HFFc6 (cell line): ENCODE data around the gene USP21. TPM values are rescaled to one million over a fixed set of nuclear protein-coding genes. Genes with fewer than 3 reads are reported as not detected.
A peak's percentile ranks its signal among the peaks of the same experiment; 100 is the strongest.

Experiments
- DNase-seq: peaks from one replicate; pipeline ENCODE4 v3.0.0-alpha.2; 2018
- H3K27ac Mint-ChIP-seq: 2 replicates; pipeline ENCODE4 v1.8.0; 2020; ENCODE audit warnings: mild to moderate bottlenecking, mixed read lengths
- H3K27me3 Mint-ChIP-seq: 2 replicates; pipeline ENCODE4 v1.8.0; 2021; ENCODE audit warnings: mild to moderate bottlenecking, moderate library complexity, mixed read lengths; ENCODE audit not compliant: insufficient read depth
- H3K36me3 Mint-ChIP-seq: 2 replicates; pipeline ENCODE4 v1.8.0; 2021; ENCODE audit warnings: low read depth, mixed read lengths
- H3K4me1 Mint-ChIP-seq: 2 replicates; pipeline ENCODE4 v1.8.0; 2020; ENCODE audit warnings: low read depth, mixed read lengths
- H3K4me3 Mint-ChIP-seq: 2 replicates; pipeline ENCODE4 v1.8.0; 2020; ENCODE audit warnings: mild to moderate bottlenecking, moderate library complexity, mixed read lengths
- H3K9me3 Mint-ChIP-seq: 2 replicates; pipeline ENCODE4 v1.8.0; 2020; ENCODE audit warnings: mild to moderate bottlenecking, mixed read lengths
- total RNA-seq, 6 experiments: library from RNA; stranded (reverse); fragmentation: NEBNext Ultra II Directional; extraction: Animal tissue kit (Norgen Biotek cat#: 25700); gene quantifications; 2 replicates in 1 of 6; 3 replicates in 5 of 6; pipeline ENCODE4 v1.2.3, GENCODE V29; 2021
- TF ChIP-seq, protein P1 (sequence below): fragments of 200-600 bp; sonication (generic); IDR thresholded peaks from 2 replicates; pipeline ENCODE4 v1.5.0; 2021; ENCODE audit warnings: antibody characterized with exemption, mild to moderate bottlenecking

The USP21 gene
- total RNA-seq, 6 experiments from 2014 or later, result 16.6 to 18.9 (median 17.2) TPM

DNA sequence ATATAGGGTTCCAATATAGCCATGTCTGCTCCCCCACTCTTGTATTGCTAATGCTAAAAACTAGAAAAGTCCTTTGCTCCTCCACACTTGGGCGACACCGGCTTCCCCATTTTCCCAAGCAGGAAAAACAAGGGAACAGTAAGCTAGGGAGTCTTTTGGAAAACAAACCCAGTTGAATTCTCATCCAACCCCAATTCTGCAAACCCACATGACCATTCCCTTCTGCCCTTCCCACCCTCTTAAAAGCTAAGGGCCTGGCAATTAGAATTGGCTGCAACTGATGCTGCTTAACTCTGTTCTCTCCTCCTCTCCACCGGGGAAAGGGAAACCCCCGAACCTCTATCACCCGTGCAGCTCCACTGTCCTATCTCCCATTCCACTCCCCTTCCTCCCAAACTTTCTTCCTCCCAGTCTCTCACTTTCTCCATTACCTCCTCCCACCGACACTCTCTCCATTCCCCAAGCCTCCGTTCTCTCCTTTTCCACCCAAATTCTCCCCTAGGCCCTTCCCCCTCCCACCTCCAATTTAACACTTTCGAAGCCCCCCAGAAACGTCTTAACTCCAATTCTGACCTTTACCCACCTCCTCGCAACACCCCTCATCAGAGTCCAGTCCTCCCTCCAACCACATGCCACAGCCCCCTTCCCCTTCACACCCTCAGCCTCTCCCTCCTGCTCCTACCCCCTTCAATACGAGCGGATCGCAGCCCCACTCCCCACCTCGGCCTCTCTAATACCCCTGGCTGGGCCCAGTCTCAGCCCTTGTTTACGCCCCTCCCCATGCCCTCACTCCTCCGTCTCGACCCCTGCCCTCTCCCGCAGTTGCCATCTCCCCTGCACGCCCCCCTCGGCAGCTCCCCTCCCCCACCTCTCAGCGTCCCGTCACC lies 27.5 kb upstream of the USP21 start:
- peak; percentile 33 for DNase-seq
- TF ChIP-seq, protein P1, sequence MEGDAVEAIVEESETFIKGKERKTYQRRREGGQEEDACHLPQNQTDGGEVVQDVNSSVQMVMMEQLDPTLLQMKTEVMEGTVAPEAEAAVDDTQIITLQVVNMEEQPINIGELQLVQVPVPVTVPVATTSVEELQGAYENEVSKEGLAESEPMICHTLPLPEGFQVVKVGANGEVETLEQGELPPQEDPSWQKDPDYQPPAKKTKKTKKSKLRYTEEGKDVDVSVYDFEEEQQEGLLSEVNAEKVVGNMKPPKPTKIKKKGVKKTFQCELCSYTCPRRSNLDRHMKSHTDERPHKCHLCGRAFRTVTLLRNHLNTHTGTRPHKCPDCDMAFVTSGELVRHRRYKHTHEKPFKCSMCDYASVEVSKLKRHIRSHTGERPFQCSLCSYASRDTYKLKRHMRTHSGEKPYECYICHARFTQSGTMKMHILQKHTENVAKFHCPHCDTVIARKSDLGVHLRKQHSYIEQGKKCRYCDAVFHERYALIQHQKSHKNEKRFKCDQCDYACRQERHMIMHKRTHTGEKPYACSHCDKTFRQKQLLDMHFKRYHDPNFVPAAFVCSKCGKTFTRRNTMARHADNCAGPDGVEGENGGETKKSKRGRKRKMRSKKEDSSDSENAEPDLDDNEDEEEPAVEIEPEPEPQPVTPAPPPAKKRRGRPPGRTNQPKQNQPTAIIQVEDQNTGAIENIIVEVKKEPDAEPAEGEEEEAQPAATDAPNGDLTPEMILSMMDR, result no peak
- Mint-ChIP-seq H3K4me1 (peaks cover 31% of the 10 kb centered on the region), H3K4me3 (no peak overlapping the region), H3K9me3 (no peaks in the 10 kb centered on the region), H3K27ac (no peak overlapping the region), H3K36me3 (peaks cover 32% of the 10 kb centered on the region), H3K27me3 (0 out of 2 replicates have a peak, but pooled peaks cover 1% of the 10 kb centered on the region)

- Mint-ChIP-seq H3K36me3 (peaks cover 23% of the 10 kb centered on the region; the same call in 1 of the 2 replicates), H3K4me1 (peaks cover 24% of the 10 kb centered on the region), H3K27ac (no peak within 1 kb of the TSS), H3K4me3 (no peak within 1 kb of the TSS), H3K9me3 (no peaks in the 10 kb centered on the region), H3K27me3 (0 out of 2 replicates have a peak, but pooled peaks cover 1% of the 10 kb centered on the region)
- TF ChIP-seq, protein P1, result peak; percentile 37; the same call in 1 of the 2 replicates
- DNase-seq, result peak; percentile 97
Observed at GRCh38 chr1:161132410-161133219, 26.7 kb upstream of the USP21 start, which contains the start of gene DEDD. Gene DEDD, minus strand, starts transcription at chr1:161132667. Its CDS starts 8,205 bp downstream, at chr1:161124462.

DNA sequence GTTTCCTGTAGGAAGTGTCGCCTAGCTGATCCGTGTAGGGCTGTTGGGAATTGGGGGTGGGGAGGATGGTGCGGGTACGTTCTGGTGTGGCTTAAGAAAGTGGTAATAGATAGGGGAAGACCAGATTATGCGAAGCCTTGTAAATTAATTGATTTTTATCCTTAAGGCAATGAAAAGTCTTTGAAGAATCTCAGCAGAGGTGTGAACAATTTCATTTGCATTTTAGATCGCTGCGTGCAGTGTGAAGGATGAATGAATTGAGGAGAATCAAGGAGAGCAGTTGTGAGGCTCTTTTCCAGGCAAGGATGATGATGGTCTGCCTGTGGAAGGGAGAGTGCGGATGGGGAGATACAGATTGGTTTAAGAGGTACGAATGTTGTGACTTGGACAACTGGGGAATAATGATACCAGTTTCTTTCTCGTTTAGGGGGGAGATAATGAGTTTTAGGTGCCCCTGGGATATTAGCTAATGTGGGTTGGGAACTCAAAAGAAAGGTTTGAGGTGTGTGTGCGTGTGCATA lies 26.0 kb upstream of the USP21 start:
- Mint-ChIP-seq H3K36me3 (peaks cover 19% of the 10 kb centered on the region; the same call in 1 of the 2 replicates), H3K27ac (no peak overlapping the region), H3K27me3 (0 out of 2 replicates have a peak, but pooled peaks cover 1% of the 10 kb centered on the region), H3K4me1 (peaks cover 28% of the 10 kb centered on the region), H3K9me3 (no peaks in the 10 kb centered on the region), H3K4me3 (no peak overlapping the region)
- DNase-seq, result no peak
- TF ChIP-seq, protein P1, result no peak

DNA sequence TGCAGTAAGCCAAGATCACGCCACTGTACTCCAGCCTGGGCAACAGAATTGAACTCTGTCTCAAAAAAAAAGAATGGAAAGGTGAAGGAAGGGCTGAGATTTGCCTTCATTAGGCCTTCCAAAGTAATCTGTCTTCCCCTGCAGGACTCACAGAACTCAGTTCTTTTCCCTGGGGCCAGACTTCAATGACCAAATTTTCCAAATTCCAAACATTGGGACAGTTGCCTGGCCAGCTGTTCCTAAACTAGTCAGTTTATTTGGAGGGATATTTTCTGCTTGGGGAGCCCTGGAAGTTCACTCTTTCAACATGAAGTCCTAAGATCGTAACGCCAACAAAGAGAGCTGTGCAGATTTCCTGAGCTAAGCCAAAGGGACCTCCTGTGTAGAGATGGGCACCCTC lies 21.4 kb upstream of the USP21 start:
- Mint-ChIP-seq H3K9me3 (no peaks in the 10 kb centered on the region), H3K27me3 (no peaks in the 10 kb centered on the region), H3K4me1 (peaks cover 10% of the 10 kb centered on the region; the same call in 1 of the 2 replicates), H3K36me3 (0 out of 2 replicates have a peak, but pooled peaks cover 4% of the 10 kb centered on the region), H3K27ac (0 out of 2 replicates have a peak overlapping the region, but pooled peaks have one; percentile 7), H3K4me3 (no peak overlapping the region)
- DNase-seq, result no peak
- TF ChIP-seq, protein P1, result no peak

DNA sequence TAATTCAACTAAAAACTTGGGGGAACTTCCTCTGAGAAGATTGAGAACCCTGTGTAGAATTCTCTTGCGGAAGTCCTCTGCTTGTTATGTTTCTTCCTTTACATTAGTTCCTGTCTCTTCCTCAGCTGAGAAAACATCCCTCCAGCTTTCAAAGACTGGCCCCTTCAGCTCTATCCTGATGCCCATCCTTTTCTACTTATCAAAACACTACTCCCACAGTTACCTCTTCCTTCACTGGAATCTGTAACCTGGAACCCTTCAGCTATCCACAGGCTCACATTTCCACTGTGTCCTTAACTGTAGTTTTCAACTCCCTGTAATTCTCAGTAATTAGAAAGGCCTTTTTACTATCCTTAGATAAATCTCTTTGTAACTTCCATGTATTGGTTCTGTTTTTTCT lies 20.9 kb upstream of the USP21 start:
- no peak for DNase-seq
- Mint-ChIP-seq H3K27ac (peak overlapping the region; percentile 14; the same call in 1 of the 2 replicates), H3K9me3 (no peaks in the 10 kb centered on the region), H3K27me3 (no peaks in the 10 kb centered on the region), H3K4me3 (no peak overlapping the region), H3K36me3 (0 out of 2 replicates have a peak, but pooled peaks cover 4% of the 10 kb centered on the region), H3K4me1 (peaks cover 10% of the 10 kb centered on the region; the same call in 1 of the 2 replicates)
- TF ChIP-seq, protein P1, result no peak
